D721Med (cell line): ENCODE measurements around the gene ALLC.

Source experiments
- DNase-seq: peaks from one replicate; pipeline ENCODE4 v3.0.0; 2011; ENCODE audit warnings: low spot score; ENCODE audit not compliant: insufficient read length
- FAIRE-seq: peaks from 2 replicates; lab custom pipeline; 2011; peaks lifted over from hg19 to GRCh38; lab: Jason Lieb, UNC
- TF ChIP-seq, protein P1 (sequence below): IDR thresholded peaks from 2 replicates; pipeline ENCODE4 v1.5.1; 2012; ENCODE audit warnings: mild to moderate bottlenecking, control low read depth; ENCODE audit not compliant: insufficient read depth; ENCODE audit errors: missing control alignments

ALLC gene

DNA sequence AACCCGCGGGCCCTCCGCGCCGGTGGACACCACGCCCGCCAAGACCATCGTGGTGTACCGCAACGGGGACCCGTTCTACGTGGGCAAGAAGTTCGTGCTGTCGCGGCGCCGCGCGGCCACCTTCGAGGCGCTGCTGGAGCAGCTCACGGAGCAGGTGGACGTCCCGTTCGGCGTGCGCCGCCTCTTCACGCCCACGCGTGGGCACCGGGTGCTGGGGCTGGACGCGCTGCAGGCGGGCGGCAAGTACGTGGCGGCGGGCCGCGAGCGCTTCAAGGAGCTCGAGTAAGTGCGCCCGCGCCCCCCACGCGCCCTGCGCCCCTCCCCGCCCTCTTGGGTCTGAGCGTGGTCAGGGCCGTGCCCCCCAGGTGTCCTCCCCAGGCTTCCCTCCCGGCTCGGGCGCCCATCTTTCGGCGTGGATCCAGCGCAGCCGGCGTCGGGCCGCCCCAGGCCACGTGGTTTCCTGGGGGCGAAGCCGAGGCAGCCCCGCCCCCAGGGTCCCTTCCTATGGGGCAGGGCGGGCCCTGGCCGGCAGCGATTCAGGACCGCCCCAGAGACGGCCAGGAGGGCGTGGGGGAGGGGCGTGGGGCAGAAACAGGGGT, 45.9 kb downstream of the ALLC start:
- no peak for FAIRE-seq
- no peak for DNase-seq
- TF ChIP-seq, protein P1, sequence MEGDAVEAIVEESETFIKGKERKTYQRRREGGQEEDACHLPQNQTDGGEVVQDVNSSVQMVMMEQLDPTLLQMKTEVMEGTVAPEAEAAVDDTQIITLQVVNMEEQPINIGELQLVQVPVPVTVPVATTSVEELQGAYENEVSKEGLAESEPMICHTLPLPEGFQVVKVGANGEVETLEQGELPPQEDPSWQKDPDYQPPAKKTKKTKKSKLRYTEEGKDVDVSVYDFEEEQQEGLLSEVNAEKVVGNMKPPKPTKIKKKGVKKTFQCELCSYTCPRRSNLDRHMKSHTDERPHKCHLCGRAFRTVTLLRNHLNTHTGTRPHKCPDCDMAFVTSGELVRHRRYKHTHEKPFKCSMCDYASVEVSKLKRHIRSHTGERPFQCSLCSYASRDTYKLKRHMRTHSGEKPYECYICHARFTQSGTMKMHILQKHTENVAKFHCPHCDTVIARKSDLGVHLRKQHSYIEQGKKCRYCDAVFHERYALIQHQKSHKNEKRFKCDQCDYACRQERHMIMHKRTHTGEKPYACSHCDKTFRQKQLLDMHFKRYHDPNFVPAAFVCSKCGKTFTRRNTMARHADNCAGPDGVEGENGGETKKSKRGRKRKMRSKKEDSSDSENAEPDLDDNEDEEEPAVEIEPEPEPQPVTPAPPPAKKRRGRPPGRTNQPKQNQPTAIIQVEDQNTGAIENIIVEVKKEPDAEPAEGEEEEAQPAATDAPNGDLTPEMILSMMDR = no peak

DNA sequence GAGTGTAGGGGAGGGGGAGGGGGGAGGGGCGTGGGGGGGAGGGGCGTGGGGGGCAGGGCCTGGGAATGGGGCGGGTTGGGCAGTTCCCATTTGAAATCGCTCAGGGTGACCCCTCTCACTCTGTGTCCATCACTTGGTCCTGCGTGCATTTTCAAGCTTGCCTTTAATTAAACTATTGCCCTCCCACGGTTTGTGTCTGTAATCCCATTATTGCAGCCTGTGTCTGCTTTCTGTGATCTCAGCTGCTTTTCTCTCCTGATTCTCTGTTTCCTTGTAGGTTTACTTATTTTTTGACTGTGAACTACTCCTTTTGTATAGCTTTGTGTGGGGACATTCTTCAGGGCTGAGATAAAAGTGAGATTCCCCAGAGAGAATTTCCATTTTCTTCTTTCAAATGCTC, 46.7 kb downstream of the ALLC start:
- FAIRE-seq = no peak
- DNase-seq = no peak
- TF ChIP-seq, protein P1 = no peak

GRCh38 chr2:3705782-3706181, 47.8 kb downstream of the ALLC start:
- DNase-seq = no peak
- FAIRE-seq = no peak
- TF ChIP-seq, protein P1 = no peak

DNA sequence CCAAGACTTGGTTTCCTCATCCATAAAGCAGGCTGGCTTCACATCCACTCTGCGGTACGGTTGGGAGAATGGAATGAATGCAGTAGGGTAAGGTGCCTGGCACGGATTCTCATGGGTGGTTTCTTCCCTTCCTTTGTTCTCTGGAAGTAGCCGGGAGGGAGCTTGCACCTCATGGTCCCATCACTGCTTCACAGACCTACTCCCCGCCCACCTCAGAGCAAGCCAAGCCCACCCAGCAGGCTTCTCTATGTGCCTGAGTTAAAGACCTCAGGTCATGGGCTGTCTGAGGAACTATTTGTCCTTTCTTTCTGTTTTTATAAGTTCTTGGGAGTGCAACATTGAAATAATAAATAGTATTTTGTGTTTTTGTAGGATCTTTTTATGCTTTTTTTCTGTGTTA, 48.9 kb downstream of the ALLC start:
- FAIRE-seq (no peak), DNase-seq (no peak)
- TF ChIP-seq, protein P1 = no peak

DNA sequence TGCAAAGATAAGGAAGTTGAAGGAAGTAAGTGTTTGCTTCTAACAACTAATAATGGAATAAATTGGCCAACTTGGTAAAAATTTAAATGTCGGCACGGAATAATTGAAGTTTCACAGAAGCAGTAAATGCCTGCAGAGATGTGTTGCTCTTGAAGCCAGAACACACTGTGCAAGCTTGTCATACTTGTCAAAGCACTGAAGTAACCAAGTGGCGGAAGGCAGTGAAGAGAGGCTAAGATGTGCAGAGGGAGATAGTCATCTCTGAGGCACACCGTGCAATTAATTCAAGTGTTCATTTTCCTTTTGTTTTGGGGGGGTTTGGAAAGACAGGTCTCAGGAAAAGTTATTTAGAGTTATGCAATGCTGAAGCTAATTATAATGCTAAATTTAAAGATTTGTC, 50.6 kb downstream of the ALLC start:
- TF ChIP-seq, protein P1 = no peak
- FAIRE-seq (no peak), DNase-seq (no peak)

GRCh38 chr2:3709225-3709624, 51.2 kb downstream of the ALLC start:
- FAIRE-seq (no peak), DNase-seq (no peak)
- TF ChIP-seq, protein P1 = no peak

- FAIRE-seq (no peak), DNase-seq (no peak)
- TF ChIP-seq, protein P1 = no peak
Measured at GRCh38 chr2:3712424-3712823, 54.4 kb downstream of the ALLC start.
